Stimulated activated CD8-positive, alpha-beta memory T cell treated with anti-CD3 and anti-CD28 coated beads, Interleukin-4, amount 100 ng/mL, for 4 hours (primary cell): ENCODE results near the gene POM121.
"Not testable (repeated sequence)": the region's sequence is repeated elsewhere in the genome, so short reads cannot be mapped to it uniquely, and the experiment has no call there.

Source experiments
- DNase-seq, 2 donors: peaks; one replicate each; pipeline ENCODE4 v3.0.0-alpha.2; 2020; ENCODE audit warnings: low read depth in 2 of 2, low spot score in 1 of 2

POM121 gene

GRCh38 chr7:72949276-72949675 is 24.4 kb downstream of the POM121 start:
- not testable (repeated sequence) for DNase-seq

- DNase-seq, result not testable (repeated sequence)
Observed at GRCh38 chr7:72949686-72950085, 24.8 kb downstream of the POM121 start.

- not testable (repeated sequence) for DNase-seq
Observed at GRCh38 chr7:72950432-72950831, 25.5 kb downstream of the POM121 start.

GRCh38 chr7:72953901-72954562 is 29.1 kb downstream of the POM121 start:
- DNase-seq, result not testable (repeated sequence)

DNA sequence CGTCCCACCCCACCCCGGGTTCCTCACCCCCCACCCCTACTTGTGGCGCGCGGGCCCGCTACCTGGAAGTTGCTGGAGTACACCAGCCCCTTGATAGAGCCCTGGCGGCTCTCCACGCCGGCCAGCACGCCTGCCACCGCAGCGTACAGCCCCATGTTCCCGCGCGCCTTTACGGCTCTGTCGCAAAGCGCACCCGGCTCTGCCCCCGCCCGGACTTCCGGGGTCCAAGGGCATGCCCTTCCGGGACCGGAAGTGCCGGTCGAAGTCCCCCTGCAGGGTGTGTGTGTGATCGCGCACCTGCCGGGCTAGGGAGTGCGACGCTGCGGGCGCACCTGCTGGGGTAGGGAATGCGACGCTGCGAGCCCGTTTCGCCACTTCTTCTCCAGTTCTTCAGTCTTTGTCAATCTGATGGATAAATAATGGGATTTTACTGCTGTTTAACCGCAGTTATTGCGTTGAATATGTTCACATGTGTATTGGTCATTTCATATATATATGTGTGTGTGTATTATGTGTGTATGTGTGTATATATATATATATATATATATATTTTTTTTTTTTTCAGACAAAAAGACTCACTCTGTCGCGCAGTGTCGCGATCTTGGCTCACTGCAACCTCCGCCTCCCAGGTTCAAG is 29.8 kb downstream of the POM121 start:
- DNase-seq, result not testable (repeated sequence)

- DNase-seq, result not testable (repeated sequence)
Observed at GRCh38 chr7:72960029-72960428, 35.1 kb downstream of the POM121 start.

- DNase-seq, result not testable (repeated sequence)
Observed at GRCh38 chr7:72960626-72961345, 35.9 kb downstream of the POM121 start.

DNA sequence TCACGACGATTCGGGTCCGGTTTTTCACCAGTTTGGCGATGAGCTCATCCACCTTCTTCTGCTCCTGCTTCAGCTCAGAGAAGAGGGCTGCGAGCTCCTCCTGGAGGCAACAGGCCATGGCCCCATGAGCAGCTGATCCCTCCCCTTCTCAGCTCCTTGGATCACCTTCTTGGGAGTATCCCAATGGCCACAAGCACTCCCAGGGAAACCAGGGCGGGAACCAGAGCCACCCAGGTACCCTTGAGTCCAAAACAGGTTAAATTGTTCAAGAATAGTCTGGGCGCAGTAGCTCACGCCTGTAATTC is 36.4 kb downstream of the POM121 start:
- DNase-seq, result not testable (repeated sequence)

- not testable (repeated sequence) for DNase-seq
Observed at GRCh38 chr7:72963056-72963455, 38.2 kb downstream of the POM121 start.

- not testable (repeated sequence) for DNase-seq
Observed at GRCh38 chr7:72965186-72965975, 40.5 kb downstream of the POM121 start.

GRCh38 chr7:72966892-72967291 is 42.0 kb downstream of the POM121 start:
- not testable (repeated sequence) for DNase-seq

DNA sequence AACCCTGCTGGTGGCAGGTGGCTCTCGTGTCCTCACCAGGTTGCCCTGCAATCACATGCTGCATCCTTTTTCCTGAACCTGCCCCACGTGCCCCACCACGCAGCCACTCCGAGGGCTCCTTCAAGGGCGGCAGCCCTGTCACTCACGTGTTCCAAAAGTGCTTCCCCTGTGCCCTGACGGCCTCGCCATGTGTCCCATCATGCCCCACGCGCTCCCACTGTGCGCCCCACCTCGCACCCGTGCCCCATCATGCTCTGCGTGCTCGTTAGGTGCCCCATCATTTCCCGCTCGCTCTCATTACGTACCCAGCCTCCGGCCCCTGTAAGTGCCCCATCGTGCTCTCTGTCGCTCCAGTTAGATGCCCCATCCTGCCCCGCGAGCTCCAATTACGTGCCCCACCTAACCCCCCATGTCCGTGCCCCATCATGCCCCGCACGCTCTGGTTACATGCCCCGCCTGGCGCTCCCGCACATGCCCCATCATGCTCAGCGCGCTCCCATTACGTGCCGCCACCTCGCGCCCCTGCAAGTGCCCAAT is 44.2 kb downstream of the POM121 start, which contains the start of gene TRIM74:
TRIM74 (minus strand) TSS at position 487 of the 537 bp plus-strand sequence. CDS start 3,309 bp downstream, outside the sequence.
- not testable (repeated sequence) for DNase-seq

DNA sequence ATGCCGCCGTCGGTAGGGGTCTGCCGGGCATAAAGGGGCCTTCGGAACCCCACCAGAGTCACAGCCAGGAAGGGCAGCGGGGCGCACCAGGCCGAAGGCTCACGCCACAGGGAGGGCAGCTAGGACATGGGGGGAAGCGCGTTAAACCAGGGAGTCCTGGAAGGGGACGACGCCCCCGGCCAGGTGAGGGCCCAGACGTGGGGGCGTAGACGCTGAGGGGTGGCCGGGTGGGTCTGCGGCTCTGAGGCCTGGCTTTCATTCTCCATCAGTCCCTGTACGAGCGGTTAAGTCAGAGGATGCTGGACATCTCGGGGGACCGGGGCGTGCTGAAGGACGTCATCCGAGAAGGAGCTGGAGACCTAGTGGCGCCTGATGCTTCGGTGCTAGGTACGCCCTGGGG is 44.8 kb downstream of the POM121 start:
- not testable (repeated sequence) for DNase-seq

GRCh38 chr7:72971505-72971904 is 46.6 kb downstream of the POM121 start:
- not testable (repeated sequence) for DNase-seq

DNA sequence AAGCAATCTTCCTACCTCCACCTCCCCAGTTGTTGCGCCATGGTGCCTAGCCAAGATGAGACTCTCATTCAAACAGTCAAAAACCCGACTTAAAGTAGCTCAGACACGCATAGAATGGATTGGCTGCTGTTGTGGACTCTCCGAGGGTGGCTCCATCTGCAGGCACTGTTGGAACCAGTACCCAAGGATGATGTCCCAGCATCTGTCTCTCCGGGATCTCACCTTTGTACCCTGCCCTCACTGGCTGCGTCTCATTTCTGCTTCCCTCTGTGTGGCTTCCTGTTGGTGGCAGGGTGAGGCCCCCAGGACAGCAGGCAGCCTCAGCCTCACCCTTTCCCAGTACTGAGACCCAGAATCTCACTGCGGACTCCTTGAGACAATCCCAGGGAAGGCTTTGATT is 49.9 kb downstream of the POM121 start:
- DNase-seq, result not testable (repeated sequence)

DNA sequence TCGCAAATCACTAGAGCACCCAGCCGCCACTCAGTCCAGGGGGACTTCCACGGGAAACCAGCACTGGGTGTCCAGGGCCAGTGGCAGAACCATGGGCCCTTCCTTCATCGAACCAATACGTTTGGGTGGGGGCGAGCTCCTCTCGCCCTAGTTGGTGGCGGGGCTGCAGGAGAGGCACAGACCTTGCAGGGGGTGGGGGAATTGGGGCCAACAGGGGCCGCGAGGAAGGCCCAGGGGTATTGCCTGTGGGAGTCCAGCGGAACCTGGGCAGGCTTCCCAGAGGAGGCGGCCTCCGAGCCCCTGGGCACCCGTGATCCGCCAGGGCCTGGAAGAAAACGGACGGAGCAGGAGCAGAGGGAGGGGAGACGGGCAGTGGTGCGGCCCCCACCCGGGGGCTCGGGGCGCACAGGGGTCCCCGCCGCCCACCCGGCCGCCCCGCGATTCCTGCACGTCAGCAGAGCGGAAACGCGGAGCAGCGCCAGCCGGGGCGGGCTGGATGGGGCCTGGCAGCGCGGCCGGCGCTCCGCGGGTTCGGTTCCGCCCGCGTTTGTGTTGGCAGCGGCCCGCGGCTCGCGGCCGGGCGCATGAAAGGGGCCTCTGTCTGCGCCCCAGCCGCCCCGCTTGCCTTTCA is 50.9 kb downstream of the POM121 start:
- not testable (repeated sequence) for DNase-seq

DNA sequence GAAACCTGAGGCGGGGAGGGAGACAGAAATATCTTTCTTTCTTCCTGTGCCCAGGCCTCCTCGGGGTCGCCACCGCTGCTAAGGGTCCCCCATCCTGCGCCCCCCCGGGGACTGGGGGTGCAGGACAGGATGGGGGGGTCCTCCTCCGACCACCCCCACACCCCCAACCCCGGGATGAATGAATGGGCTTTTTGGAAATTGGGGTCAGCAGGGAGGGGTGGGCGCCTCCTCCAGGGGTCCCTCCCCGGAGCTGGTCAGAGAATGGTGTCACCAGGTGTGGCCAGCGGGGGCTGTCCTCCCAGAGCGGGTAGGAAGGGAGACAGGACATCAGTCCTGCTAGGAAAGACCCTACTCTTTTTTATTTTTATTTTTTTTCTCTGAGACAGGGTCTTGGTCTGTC is 51.5 kb downstream of the POM121 start:
- DNase-seq, result not testable (repeated sequence)

DNA sequence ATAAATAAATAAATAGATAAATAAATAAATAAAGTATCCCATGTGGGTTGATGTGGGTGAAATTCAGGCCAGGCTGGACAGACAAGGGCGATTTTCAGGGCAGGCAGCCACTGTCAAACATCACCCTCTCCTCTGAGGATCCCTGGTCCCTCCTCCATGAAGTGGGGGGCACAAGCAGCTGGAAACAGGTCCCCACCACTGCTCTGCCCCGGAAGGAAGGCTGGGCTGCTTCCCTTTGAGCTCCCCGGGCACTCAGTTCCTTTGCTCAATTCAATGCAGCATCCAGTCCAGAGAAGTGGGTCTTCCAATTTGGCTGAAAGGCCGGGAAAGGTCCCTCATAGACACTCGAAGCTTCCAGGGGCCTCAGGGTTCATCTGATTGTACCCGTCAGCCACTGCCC is 55.5 kb downstream of the POM121 start:
- DNase-seq, result not testable (repeated sequence)

- DNase-seq, result not testable (repeated sequence)
Observed at GRCh38 chr7:72982084-72982483, 57.2 kb downstream of the POM121 start.

- not testable (repeated sequence) for DNase-seq
Observed at GRCh38 chr7:72990146-72990913, 65.4 kb downstream of the POM121 start.
